RWPE1 (cell line): Measurements from ENCODE around the gene TTC28.

Experiments
- CTCF ChIA-PET: fragments of 350-600 bp; sonication (Branson Sonifier 250); formaldehyde crosslinking; extraction: SDS; loops from one replicate; lab custom pipeline; 2021; lab: Yijun Ruan, JAX
- POLR2A ChIA-PET: fragments of 400-600 bp; formaldehyde crosslinking; extraction: SDS; loops from one replicate; lab custom pipeline; 2020; ENCODE audit warnings: antibody characterized with exemption; ENCODE audit not compliant: low non-redundant PET; lab: Yijun Ruan, JAX
- DNase-seq: peaks from one replicate; pipeline ENCODE4 v3.0.0; 2012; ENCODE audit warnings: low spot score
- H3K27ac ChIP-seq: fragments of 450-650 bp; 2 replicates; pipeline ENCODE4 v1.5.1; 2017
- TF ChIP-seq, protein P1 (sequence below): fragments of 450-650 bp; conservative IDR thresholded peaks from 2 replicates; pipeline ENCODE4 v1.5.1; 2017; ENCODE audit warnings: low read depth, mild to moderate bottlenecking

TTC28 gene

DNA sequence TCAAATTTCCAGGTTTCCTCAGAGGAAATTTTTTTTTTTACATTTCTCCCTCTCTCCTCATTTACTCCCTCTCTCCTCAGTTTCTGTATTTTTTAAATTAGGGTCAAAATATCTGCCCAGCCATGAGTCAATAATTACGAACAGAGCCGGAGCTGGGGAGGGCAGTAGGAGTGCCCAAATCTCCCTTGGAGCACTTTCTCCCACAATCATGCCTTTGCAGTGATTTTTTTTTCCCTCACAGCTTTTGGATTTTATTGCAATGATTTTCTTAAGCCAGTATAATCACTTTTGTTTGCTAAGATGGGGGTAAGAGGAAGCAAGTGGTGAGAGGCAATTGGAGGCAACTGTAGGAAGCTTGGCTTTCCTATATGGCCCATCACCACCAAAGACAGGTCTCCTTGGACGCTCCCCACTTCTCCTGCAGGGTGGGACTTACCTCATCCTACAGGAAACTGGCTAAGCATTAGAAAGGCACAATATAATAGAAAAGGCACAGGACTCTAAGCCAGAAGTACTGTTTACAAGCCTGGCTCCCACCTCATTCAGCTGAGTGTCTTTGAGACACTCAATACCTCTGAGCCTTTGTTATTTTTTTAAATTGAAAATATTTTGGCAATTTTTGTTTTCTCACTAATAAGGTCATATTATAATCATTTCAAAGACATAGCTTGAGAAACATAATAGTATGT lies 568.0 kb downstream of the TTC28 start:
- POLR2A ChIA-PET = no interaction called here
- no peak overlapping the region for H3K27ac ChIP-seq
- DNase-seq = no peak
- TF ChIP-seq, protein P1, sequence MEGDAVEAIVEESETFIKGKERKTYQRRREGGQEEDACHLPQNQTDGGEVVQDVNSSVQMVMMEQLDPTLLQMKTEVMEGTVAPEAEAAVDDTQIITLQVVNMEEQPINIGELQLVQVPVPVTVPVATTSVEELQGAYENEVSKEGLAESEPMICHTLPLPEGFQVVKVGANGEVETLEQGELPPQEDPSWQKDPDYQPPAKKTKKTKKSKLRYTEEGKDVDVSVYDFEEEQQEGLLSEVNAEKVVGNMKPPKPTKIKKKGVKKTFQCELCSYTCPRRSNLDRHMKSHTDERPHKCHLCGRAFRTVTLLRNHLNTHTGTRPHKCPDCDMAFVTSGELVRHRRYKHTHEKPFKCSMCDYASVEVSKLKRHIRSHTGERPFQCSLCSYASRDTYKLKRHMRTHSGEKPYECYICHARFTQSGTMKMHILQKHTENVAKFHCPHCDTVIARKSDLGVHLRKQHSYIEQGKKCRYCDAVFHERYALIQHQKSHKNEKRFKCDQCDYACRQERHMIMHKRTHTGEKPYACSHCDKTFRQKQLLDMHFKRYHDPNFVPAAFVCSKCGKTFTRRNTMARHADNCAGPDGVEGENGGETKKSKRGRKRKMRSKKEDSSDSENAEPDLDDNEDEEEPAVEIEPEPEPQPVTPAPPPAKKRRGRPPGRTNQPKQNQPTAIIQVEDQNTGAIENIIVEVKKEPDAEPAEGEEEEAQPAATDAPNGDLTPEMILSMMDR = no peak
- CTCF ChIA-PET = no interaction called here

DNA sequence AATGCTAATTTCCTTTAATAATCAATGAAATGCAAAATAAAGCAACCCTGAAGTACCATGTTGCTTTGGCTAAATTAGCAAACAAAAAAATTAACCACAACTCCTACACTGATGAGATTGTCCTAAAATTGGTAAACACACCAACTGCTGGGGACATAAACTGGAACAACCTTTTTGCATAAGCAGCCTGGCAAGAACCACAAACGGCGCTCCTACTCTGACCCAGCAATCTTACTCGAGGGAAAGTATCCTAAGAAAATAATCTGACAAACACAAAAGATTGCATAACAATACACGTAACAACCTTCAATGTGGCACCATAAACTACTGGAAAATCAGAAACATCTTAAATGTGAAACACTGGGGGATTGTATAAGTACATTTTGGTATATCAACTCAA lies 570.8 kb downstream of the TTC28 start:
- CTCF ChIA-PET = no interaction called here
- no peak for DNase-seq
- H3K27ac ChIP-seq = no peak overlapping the region
- TF ChIP-seq, protein P1 = no peak
- POLR2A ChIA-PET = no interaction called here

DNA sequence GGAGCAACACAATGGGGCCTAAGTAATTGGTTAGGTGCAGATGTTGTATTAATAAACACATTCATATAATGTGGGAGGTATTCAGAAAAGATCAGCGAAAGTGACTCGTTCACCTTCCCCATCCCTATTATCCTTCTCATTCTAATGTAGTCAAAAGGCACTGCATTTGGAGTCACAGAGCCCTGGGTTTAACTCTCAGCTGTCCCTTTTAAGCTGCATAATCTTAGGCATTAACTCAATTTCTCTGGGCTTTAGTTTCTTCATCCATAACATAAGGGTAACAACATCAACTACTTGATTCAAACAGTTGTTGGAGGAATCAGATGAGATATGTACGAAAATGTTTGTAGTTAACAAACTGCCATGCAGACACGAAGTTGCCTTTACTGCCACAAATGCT lies 573.0 kb downstream of the TTC28 start:
- TF ChIP-seq, protein P1 = no peak
- CTCF ChIA-PET = no interaction called here
- POLR2A ChIA-PET = no interaction called here
- DNase-seq = no peak
- no peak overlapping the region for H3K27ac ChIP-seq

DNA sequence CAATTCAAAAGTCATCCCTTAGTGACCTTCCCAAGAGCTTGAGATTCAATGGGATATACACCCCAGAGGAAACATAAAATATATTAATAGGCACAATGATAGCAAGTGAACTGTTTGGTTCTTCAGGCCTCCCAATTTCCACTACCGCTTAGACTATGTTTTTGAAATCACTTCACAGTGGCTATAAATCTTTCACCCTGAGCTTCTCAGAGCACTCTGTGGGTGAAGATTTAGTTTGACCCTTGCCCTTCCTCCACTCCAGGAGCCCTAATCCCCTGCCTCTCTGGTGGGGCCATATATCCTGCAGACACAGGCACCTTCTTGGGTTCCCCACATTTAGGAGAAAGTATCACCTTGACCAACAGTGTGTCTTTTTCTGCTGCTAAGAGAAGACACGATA lies 573.7 kb downstream of the TTC28 start:
- no peak for DNase-seq
- CTCF ChIA-PET = no interaction called here
- TF ChIP-seq, protein P1 = no peak
- POLR2A ChIA-PET = no interaction called here
- H3K27ac ChIP-seq = no peak overlapping the region

DNA sequence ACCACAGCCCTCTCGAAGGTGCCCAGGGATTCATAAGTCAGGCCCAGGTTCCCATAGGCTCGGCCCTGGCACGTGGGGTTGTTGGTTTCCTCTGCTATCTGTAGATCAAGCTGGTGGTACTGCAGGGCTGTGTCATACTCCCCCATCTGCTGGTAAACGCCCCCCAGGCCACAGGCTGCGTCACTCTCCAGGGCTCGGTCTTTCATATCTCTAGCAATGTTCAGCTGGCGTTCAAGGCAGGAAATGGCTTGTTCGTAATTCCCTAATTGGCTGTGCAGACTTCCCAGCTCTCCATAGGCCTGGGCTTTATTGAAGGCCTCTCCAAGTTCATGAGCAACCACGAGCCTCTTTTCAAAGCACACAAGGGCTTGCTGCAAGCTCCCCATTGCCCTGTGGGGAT lies 574.2 kb downstream of the TTC28 start:
- ChIA-PET POLR2A (no interaction called here), CTCF (no interaction called here)
- TF ChIP-seq, protein P1 = no peak
- no peak overlapping the region for H3K27ac ChIP-seq
- DNase-seq = no peak

DNA sequence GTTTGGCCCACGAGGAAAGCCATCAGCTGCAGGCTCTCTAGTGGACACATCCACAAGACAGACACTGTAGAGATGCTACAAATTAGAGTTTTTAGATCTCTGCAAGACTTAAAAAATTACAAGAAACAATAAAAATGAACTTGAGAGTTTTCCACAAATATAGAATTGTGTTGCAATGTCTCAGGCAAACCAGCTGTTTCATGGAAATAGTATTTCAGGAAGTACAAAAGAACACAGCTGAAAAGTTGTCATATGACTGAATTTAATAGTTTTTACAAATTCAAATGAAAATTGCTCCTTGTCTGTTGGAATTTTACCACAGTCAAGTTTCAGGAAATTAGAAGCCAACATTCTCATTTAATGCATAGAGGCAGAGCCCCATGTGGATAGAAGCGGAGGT lies 576.0 kb downstream of the TTC28 start:
- DNase-seq = no peak
- TF ChIP-seq, protein P1 = no peak
- CTCF ChIA-PET = no interaction called here
- POLR2A ChIA-PET = no interaction called here
- no peak overlapping the region for H3K27ac ChIP-seq
